Fibroblast of gingiva (primary cell): Measurements from ENCODE around the gene OSTC.

Source experiments
- DNase-seq: peaks from one replicate; pipeline ENCODE4 v3.0.0-alpha.2; 2011; ENCODE audit warnings: low read depth

Gene OSTC

GRCh38 chr4:108716340-108716739 is 65.9 kb downstream of the OSTC start:
- DNase-seq, result no peak

GRCh38 chr4:108717386-108717785 is 67.0 kb downstream of the OSTC start:
- no peak for DNase-seq
